Activated gamma-delta T cell treated with Interleukin-2 at 50 U/mL for 16 hours (primary cell): ENCODE results near the gene CIAPIN1.

Experiments used
- DNase-seq: peaks from one replicate; pipeline ENCODE4 v3.0.0-alpha.2; 2020

Gene CIAPIN1

DNA sequence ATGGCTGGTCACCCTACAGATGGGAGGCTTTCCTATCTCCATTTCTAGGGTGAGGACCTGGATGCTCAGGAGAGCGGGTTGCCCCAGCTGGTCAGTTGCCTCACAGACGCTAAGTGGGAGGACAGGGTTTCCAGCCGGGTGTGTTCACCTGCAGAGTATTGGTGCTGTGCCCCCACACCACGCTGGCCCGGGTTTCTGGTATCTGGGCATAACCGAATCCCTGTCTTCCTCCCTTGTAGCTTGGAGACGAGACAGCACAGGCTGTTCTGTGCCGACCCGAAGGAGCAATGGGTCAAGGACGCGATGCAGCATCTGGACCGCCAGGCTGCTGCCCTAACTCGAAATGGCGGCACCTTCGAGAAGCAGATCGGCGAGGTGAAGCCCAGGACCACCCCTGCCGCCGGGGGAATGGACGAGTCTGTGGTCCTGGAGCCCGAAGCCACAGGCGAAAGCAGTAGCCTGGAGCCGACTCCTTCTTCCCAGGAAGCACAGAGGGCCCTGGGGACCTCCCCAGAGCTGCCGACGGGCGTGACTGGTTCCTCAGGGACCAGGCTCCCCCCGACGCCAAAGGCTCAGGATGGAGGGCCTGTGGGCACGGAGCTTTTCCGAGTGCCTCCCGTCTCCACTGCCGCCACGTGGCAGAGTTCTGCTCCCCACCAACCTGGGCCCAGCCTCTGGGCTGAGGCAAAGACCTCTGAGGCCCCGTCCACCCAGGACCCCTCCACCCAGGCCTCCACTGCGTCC, 65.2 kb downstream of the CIAPIN1 start:
- no peak for DNase-seq

DNA sequence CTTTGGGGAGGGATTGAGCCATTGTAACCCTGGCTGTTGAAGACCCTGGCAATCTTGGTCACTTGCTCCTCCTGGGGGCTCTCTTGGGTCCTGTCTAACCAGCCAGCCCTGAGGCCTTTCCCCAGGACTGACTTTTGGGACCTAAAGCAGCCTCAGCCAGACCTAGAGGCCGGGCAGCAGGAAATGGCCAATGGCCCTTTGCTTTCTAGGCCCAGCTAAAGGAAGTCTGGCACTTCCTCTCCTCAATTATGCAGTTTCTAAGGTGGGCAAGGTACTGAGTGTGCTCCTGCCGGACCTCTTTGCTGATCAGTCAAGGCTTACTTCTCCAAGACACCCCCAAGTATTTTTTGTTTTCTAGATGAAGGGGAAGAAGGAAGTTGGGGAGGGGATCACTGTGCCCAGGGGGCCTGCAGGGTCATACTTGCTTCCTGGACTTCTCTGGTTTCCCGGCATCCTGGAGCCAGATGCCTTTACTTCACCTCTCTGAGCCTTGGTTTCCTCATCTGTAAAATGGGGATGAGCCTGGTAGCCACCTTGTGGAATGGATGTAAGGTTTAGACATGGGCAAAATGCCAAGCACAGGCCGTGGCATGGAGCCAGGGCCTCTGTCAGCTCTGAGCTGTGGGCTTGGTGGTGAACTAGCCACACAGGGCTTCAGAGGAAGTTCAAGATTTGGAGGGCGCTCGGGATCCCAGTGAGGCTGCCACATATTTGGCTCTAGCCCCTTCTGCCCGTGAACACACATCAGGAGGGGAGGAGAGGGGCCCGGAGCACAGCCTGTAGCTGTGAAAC, 66.3 kb downstream of the CIAPIN1 start:
- no peak for DNase-seq

DNA sequence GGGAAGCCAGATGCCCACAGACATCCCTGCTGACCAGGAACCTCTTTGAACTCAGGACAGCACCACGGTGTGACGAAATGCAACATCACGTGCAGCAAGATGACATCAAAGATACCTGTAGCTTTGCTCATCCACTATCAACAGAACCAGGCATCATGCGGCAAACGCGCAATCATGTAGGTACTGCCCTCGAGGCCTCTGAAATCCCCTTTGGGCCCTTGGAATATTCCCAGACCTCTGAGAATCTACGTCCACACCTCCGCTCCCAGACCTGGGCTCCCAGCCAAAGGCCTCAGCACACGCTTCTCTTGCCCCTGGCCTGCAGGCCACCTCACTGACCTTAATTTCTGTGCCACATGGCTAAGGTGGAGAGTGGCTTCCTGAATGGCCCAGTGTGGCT, 67.6 kb downstream of the CIAPIN1 start:
- no peak for DNase-seq
